RWPE2 (cell line): ENCODE results near the gene GCNT1.
A peak's percentile ranks its signal among the peaks of the same experiment; 100 is the strongest.

Source experiments
- ATAC-seq: fragments of 200-7000 bp; cut with Tn5 transposase; 3 replicates; pipeline ENCODE4 v1.9.1; 2021; ENCODE audit warnings: low read depth
- DNase-seq: peaks from one replicate; pipeline ENCODE4 v3.0.0-alpha.2; 2020; ENCODE audit warnings: low spot score
- H3K27ac ChIP-seq: fragments of 450-650 bp; 2 replicates; pipeline ENCODE4 v1.5.1; 2017; ENCODE audit warnings: mild to moderate bottlenecking; ENCODE audit not compliant: poor library complexity, severe bottlenecking
- H3K27me3 ChIP-seq: fragments of 250-450 bp; sonication (Bioruptor Pico); 2 replicates; pipeline ENCODE4 v1.5.1; 2021; ENCODE audit warnings: mild to moderate bottlenecking, moderate library complexity; ENCODE audit not compliant: insufficient read depth, poor library complexity, severe bottlenecking
- H3K36me3 ChIP-seq: fragments of 250-450 bp; sonication (Bioruptor Pico); 2 replicates; pipeline ENCODE4 v1.5.1; 2020; ENCODE audit warnings: low read depth, mild to moderate bottlenecking, moderate library complexity
- H3K4me1 ChIP-seq: fragments of 250-450 bp; sonication (Bioruptor Pico); 2 replicates; pipeline ENCODE4 v1.5.1; 2021; ENCODE audit warnings: mild to moderate bottlenecking, moderate library complexity; ENCODE audit not compliant: insufficient read depth, poor library complexity, severe bottlenecking
- H3K4me3 ChIP-seq: fragments of 250-450 bp; sonication (Bioruptor Pico); 2 replicates; pipeline ENCODE4 v1.5.1; 2021; ENCODE audit warnings: mild to moderate bottlenecking, moderate library complexity; ENCODE audit not compliant: severe bottlenecking
- H3K9me3 ChIP-seq: fragments of 250-450 bp; sonication (Bioruptor Pico); 2 replicates; pipeline ENCODE4 v1.5.1; 2021; ENCODE audit warnings: mild to moderate bottlenecking, moderate library complexity; ENCODE audit not compliant: severe bottlenecking
- TF ChIP-seq, protein P1 (sequence below): fragments of 450-650 bp; IDR thresholded peaks from one replicate; pipeline ENCODE4 v1.5.1; 2017; ENCODE audit warnings: mild to moderate bottlenecking, moderate library complexity; ENCODE audit not compliant: poor library complexity, severe bottlenecking

GCNT1 gene

DNA sequence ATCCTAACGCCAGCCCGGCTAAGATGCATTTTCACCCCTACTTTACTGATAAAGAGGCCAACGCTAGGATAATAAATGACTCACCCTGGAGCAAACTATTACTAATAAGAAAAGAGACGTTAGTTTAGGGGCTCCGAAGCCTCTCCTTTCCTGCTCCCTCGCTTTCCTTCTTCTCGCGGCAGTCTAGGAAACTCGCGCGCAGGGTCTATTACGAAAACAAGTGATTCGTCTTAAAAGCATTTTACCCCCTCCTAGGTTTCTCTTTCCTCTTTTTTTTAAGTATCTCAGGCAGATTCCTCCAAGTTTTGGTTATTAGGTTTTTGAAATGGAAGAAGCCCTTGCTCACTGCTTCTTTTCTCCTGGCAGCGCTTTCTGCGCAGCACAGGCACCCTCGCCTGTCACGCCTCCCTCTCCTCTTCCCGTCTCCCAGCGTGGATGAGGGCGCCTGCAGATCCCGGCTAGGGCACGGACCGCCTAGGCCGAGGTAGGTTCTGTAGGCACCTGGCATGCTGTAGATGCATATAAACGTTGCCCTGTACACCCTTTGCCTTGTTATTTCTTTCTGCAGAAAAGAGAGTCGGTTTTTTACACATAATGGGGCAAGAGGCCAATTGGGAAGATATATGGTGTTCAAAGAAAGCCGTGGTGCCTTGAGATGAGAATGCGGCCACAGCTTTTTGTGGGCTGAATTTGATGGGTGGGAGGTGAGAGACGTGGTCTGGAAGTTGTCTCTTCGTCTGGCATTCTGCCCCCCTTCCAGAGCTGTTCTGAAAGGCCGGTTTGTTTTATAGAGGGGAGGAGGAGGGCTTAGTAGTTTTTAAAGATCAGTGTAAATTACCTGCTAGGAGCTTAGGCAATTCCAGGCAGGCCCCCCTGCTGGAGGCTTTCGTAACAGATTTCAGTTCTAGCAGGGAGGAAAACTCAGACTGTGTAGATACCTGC lies 983 bp downstream of the GCNT1 start:
- DNase-seq: peak; percentile 55
- peak overlapping the region; percentile 50 for H3K27ac ChIP-seq
- TF ChIP-seq, protein P1, sequence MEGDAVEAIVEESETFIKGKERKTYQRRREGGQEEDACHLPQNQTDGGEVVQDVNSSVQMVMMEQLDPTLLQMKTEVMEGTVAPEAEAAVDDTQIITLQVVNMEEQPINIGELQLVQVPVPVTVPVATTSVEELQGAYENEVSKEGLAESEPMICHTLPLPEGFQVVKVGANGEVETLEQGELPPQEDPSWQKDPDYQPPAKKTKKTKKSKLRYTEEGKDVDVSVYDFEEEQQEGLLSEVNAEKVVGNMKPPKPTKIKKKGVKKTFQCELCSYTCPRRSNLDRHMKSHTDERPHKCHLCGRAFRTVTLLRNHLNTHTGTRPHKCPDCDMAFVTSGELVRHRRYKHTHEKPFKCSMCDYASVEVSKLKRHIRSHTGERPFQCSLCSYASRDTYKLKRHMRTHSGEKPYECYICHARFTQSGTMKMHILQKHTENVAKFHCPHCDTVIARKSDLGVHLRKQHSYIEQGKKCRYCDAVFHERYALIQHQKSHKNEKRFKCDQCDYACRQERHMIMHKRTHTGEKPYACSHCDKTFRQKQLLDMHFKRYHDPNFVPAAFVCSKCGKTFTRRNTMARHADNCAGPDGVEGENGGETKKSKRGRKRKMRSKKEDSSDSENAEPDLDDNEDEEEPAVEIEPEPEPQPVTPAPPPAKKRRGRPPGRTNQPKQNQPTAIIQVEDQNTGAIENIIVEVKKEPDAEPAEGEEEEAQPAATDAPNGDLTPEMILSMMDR: peak; percentile 39
- no peaks in the 10 kb centered on the region for H3K9me3 ChIP-seq
- ATAC-seq: peak; percentile 58
- peaks cover 3% of the 10 kb centered on the region for H3K4me1 ChIP-seq
- no peaks in the 10 kb centered on the region for H3K27me3 ChIP-seq
- no peaks in the 10 kb centered on the region for H3K36me3 ChIP-seq
- peak overlapping the region; percentile 63 for H3K4me3 ChIP-seq

DNA sequence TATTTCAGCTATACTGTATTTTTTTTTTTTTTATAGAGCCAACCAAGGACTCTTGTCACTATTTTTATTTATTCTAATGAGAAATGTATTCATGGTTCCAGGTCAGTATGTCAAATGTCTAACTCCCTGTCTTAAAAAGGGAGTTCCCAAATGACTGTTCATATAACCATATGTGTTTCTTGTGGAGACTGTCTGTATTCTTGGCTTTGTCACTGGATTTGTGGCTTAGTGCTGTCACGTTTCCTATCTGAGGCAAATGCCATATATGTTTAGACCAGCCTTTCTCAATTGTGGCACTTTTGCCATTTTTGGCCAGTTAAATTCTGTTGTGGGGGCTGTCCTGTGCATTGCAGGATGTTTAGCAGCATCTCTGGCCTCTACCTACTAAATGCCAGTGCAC lies 3.1 kb downstream of the GCNT1 start:
- DNase-seq (no peak), ATAC-seq (no peak)
- Histone ChIP-seq H3K27ac (no peak overlapping the region), H3K36me3 (no peaks in the 10 kb centered on the region; the same call in 1 of the 2 replicates), H3K4me3 (no peak overlapping the region), H3K27me3 (no peaks in the 10 kb centered on the region), H3K9me3 (no peaks in the 10 kb centered on the region), H3K4me1 (peaks cover 3% of the 10 kb centered on the region)
- TF ChIP-seq, protein P1: no peak

DNA sequence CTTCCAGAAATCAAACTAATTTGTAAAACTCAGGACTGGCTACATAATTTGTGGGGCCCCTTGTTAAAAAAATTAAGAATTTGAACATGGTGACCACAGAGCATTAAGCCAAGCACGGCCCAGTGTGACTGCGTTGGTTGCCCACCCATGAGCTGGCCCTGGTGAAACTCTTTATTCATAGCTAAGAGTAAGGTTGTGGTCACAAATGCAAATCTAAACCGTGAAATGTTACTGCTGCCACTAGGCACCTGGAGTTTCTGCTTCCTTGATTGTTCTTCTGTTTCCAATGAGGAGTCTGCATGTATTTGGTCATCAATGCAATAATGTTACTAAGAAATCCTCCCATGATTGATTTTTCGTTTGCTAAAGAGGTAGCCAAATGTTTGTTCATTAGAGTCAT lies 4.2 kb downstream of the GCNT1 start:
- no peak for ATAC-seq
- TF ChIP-seq, protein P1: no peak
- H3K4me1 ChIP-seq: peaks cover 3% of the 10 kb centered on the region

DNA sequence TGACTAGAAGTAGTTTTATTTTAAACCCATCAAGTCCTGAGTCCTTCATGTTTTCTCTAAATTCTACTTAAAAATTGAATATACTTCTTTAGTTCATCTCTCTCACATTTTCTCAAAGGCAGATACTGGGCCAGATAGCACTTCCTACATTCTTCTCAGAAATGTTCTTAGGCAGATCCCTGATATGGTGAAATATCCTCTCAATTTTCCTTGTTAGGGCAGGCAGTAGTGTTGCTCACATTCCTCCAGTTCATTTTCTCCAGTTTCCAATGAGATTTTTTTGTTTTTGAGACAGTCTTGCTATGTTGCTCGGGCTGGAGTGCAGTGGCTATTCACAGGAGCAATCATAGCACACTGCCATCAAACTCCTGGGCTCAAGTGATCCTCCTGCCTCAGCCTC lies 5.7 kb downstream of the GCNT1 start:
- no peak for ATAC-seq
- peaks cover 3% of the 10 kb centered on the region for H3K4me1 ChIP-seq
- no peaks in the 10 kb centered on the region for H3K9me3 ChIP-seq

More for the DNA sequence above, 4.2 kb downstream of the GCNT1 start:
- Histone ChIP-seq H3K27ac (no peak overlapping the region), H3K9me3 (no peaks in the 10 kb centered on the region), H3K4me3 (no peak overlapping the region), H3K27me3 (no peaks in the 10 kb centered on the region), H3K36me3 (no peaks in the 10 kb centered on the region; the same call in 1 of the 2 replicates)
- no peak for DNase-seq

More for the DNA sequence above, 5.7 kb downstream of the GCNT1 start:
- Histone ChIP-seq H3K27ac (no peak overlapping the region), H3K4me3 (no peak overlapping the region), H3K27me3 (no peaks in the 10 kb centered on the region), H3K36me3 (no peaks in the 10 kb centered on the region; the same call in 1 of the 2 replicates)
- TF ChIP-seq, protein P1: no peak
- no peak for DNase-seq
